Measurements from ENCODE around the gene CRHR1.

DNA sequence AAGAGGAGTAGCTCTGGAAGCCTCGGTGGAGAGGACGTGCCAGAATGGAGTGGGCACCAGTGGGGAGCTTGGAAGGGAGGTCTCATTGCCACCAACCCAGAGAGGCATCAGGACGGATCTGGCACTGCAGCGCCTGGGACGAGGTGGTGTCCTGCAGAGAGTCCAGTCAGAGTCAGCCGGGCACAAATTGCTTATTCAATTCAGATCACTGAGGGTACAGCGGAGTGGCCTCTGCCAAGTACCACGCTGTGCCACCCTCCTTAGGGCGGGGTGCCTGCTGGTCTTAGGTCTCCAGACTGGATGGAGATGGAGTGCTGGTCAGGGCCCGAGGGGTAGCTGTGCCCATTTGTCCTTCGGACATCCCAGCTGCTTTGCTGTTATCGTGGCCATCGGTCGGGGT is 41.7 kb downstream of the CRHR1 start:
- TF ChIP-seq CTCF (IDR thresholded peaks at IDR 0.05) (no peak), POLR2A (IDR thresholded peaks at IDR 0.05) (no peak)
